ENCODE data around the gene CASP6. TPM values are rescaled to one million over a fixed set of nuclear protein-coding genes. Genes with fewer than 3 reads are reported as not detected.

The CASP6 gene
- total RNA-seq = 35.2 and 56.1 TPM in 2 replicates

GRCh38 chr4:109702950-109703663 lies at the start of gene CASP6:
TSS of gene CASP6 (minus strand) at chr4:109703445. CDS start at chr4:109703395, 50 bp downstream.

DNA sequence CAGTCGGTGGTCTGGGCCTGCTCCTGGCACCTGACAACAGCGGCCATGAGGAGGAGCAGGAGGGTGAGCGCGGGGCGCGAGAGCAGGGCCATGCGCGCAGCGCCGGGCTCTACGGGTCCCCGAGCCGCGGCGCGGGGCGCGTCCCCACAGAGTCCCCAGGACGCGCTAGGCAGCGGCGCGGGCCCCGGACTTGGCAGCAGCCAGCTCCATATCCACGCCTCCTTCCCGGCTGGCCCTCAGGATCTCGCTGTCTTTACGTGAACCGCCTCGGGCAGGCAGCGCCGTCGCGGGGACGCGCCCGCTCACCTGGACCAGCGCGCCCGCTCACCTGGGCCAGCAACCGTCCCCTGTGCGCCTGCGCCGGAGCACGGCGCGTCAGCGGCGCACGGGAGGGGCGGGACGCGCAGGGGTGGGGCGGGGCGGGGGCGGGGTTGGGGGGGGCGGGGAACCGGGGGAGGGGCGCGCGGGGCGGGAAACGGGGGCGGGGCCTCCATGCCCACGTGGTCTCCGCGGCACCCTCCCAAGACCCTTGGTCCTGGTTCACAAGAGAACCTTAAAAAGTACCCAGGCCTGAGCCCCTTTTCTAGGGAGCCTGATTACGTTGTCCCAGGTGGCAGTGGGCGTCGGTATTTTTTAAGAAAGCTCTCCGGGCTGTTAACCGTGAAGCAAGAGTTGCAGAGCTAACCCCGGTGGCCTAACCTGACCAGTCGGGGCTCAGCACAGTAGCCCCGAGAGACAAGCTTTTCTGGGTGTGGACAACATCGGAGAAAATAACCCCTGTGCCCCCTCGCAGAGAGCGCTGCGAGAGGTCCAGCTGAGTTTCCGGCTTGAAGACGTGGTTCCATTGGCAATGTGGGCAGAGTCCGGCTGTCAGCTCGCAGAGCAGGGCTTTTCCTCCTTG lies 26.7 kb upstream of the CASP6 start, which contains the start of gene PLA2G12A:
Gene PLA2G12A (minus strand): TSS at position 353 of the 901 bp plus-strand sequence. CDS start 261 bp downstream, at position 92.

Other genes starting within 250 kb of the CASP6 start
- 30.5 and 33.3 TPM in 2 replicates for gene MCUB, start 143.2 kb downstream of the CASP6 start, total RNA-seq
- 27.9 and 39.2 TPM in 2 replicates for gene PLA2G12A, start 26.6 kb upstream of the CASP6 start, total RNA-seq
- 9.5 and 16.6 TPM in 2 replicates for gene CFI, start 98.6 kb upstream of the CASP6 start, total RNA-seq
- gene GAR1, start 112.3 kb upstream of the CASP6 start, total RNA-seq = 4.4 and 6.2 TPM in 2 replicates
- gene RRH, start 124.5 kb upstream of the CASP6 start, total RNA-seq = 0.09 TPM in 1 of 2 replicates, not detected in the other
- under 0.01 and 0.09 TPM in 2 replicates for gene LRIT3, start 144.7 kb upstream of the CASP6 start, total RNA-seq
- under 0.01 TPM in 1 of 2 replicates, not detected in the other for gene EGF, start 209.4 kb upstream of the CASP6 start, total RNA-seq